GM23338 (cell line): ENCODE data around the gene HACD2. TPM values are rescaled to one million over a fixed set of nuclear protein-coding genes. Genes with fewer than 3 reads are reported as not detected.

Experiments
- ATAC-seq: fragments of 200-7000 bp; cut with Tn5 transposase; 3 replicates; pipeline ENCODE4 v1.9.1; 2020
- DNase-seq: peaks from one replicate; pipeline ENCODE4 v3.0.0-alpha.2; 2015; ENCODE audit warnings: low spot score
- H2AFZ ChIP-seq: fragments of 200-600 bp; sonication (generic); 2 replicates; pipeline ENCODE4 v1.8.0; 2016; ENCODE audit warnings: antibody characterized with exemption, mild to moderate bottlenecking, moderate library complexity
- H3F3A ChIP-seq: fragments of 200-600 bp; sonication (generic); replicated peaks from 2 replicates; pipeline ENCODE4 v1.8.0; 2017; ENCODE audit warnings: antibody characterized with exemption, mixed run types, low read depth
- H3K27ac ChIP-seq: fragments of 200-600 bp; sonication (generic); 2 replicates; pipeline ENCODE4 v1.6.1; 2016; ENCODE audit warnings: low read depth
- H3K27me3 ChIP-seq: fragments of 200-600 bp; sonication (generic); 2 replicates; pipeline ENCODE4 v1.8.0; 2016; ENCODE audit warnings: mild to moderate bottlenecking, mixed run types, moderate library complexity; ENCODE audit not compliant: insufficient read depth
- H3K36me3 ChIP-seq: fragments of 200-600 bp; sonication (generic); 2 replicates; pipeline ENCODE4 v1.8.0; 2016; ENCODE audit warnings: mild to moderate bottlenecking; ENCODE audit not compliant: insufficient read depth
- H3K4me1 ChIP-seq: fragments of 200-600 bp; sonication (generic); 2 replicates; pipeline ENCODE4 v1.8.0; 2016; ENCODE audit warnings: mild to moderate bottlenecking, moderate library complexity; ENCODE audit not compliant: insufficient read depth
- H3K4me2 ChIP-seq: fragments of 200-600 bp; sonication (generic); 2 replicates; pipeline ENCODE4 v1.7.1; 2017; ENCODE audit warnings: mixed run types
- H3K4me3 ChIP-seq: fragments of 200-600 bp; sonication (generic); 2 replicates; pipeline ENCODE4 v1.6.1; 2016; ENCODE audit warnings: mixed run types
- H3K79me2 ChIP-seq: fragments of 200-600 bp; sonication (generic); replicated peaks from 2 replicates; pipeline ENCODE4 v1.8.0; 2017; ENCODE audit warnings: mild to moderate bottlenecking; ENCODE audit not compliant: insufficient read depth
- H3K9me2 ChIP-seq: fragments of 200-600 bp; sonication (generic); 2 replicates; pipeline ENCODE4 v1.8.0; 2017; ENCODE audit not compliant: insufficient read depth
- H4K20me1 ChIP-seq: fragments of 200-600 bp; sonication (generic); replicated peaks from 2 replicates; pipeline ENCODE4 v1.8.0; 2017; ENCODE audit warnings: mild to moderate bottlenecking; ENCODE audit not compliant: insufficient read depth
- H3K27ac Mint-ChIP-seq: 2 replicates; pipeline ENCODE4 v1.8.0; 2020; ENCODE audit warnings: inconsistent platforms, mild to moderate bottlenecking, moderate library complexity, mixed read lengths
- H3K27me3 Mint-ChIP-seq: 3 replicates; pipeline ENCODE4 v1.8.0; 2022; ENCODE audit warnings: low read depth, mild to moderate bottlenecking, moderate library complexity, mixed read lengths, inconsistent platforms; ENCODE audit not compliant: insufficient read depth, poor library complexity
- H3K36me3 Mint-ChIP-seq: 3 replicates; pipeline ENCODE4 v1.8.0; 2021; ENCODE audit warnings: low read depth, mild to moderate bottlenecking, inconsistent platforms, moderate library complexity, mixed read lengths
- H3K4me1 Mint-ChIP-seq: 3 replicates; pipeline ENCODE4 v1.8.0; 2020; ENCODE audit warnings: mild to moderate bottlenecking, inconsistent platforms, mixed read lengths
- H3K4me3 Mint-ChIP-seq: 3 replicates; pipeline ENCODE4 v1.8.0; 2021; ENCODE audit warnings: moderate library complexity, mild to moderate bottlenecking, inconsistent platforms, mixed read lengths
- H3K9me3 Mint-ChIP-seq: 3 replicates; pipeline ENCODE4 v1.8.0; 2020; ENCODE audit warnings: moderate library complexity, mild to moderate bottlenecking, inconsistent platforms, mixed read lengths
- CREB1 ChIP-seq: fragments of 250-450 bp; sonication (Bioruptor Pico); IDR thresholded peaks from 2 replicates; pipeline ENCODE4 v1.5.0; 2020; ENCODE audit warnings: low read depth, mild to moderate bottlenecking, moderate library complexity
- EZH2phosphoT487 ChIP-seq: fragments of 200-600 bp; sonication (generic); IDR thresholded peaks from one replicate; pipeline ENCODE4 v1.8.1; 2018; ENCODE audit warnings: antibody characterized with exemption; ENCODE audit not compliant: unreplicated experiment
- ZNF331 ChIP-seq: fragments of 250-450 bp; sonication (Bioruptor Pico); IDR thresholded peaks from 2 replicates; pipeline ENCODE4 v1.5.0; 2020; ENCODE audit warnings: low read depth, mild to moderate bottlenecking, moderate library complexity
- polyA plus RNA-seq: library from polyadenylated mRNA; unstranded; fragments of >200 nt; fragmentation: Nextera tagmentation; extraction: Ambion mirVana; gene quantifications from 2 replicates; pipeline ENCODE4 v1.2.1, GENCODE V29; 2016
- total RNA-seq: library from RNA; depleted of rRNA; stranded (reverse); fragments of >200 nt; shearing (Covaris generic); gene quantifications from 2 replicates; pipeline ENCODE4 v1.2.3, GENCODE V29; 2014
- TF ChIP-seq, protein P1 (sequence below): fragments of 250-450 bp; sonication (Bioruptor Pico); IDR thresholded peaks from 2 replicates; pipeline ENCODE4 v1.5.0; 2020; ENCODE audit warnings: mild to moderate bottlenecking, moderate library complexity
- TF ChIP-seq, protein P2 (sequence below): IDR thresholded peaks from 2 replicates; pipeline ENCODE4 v1.6.1; 2016; ENCODE audit warnings: antibody characterized with exemption

The HACD2 gene
- total and polyA plus RNA-seq, 2 experiments from 2014 or later: 13.4 to 31.5 TPM

DNA sequence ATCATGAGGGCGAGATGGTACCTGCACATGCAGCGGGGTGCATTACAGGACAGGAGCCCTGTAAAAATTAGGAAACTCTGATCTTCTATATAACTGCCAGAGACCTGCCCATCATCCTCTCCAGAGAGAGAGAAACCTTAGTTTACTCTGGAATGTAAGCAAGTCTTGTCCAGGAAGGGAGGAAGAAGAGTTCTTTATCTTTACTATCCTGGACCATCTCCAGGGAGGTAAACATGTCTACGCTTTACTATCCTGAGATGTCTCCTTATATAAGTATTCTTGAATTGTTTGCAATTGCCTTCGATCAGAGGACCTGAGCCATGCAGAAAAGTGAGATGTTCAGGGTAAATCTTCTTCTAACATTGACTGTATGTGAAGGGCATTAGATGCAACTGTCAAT, 12.7 kb upstream of the HACD2 start (continued):
- TF ChIP-seq, protein P1, sequence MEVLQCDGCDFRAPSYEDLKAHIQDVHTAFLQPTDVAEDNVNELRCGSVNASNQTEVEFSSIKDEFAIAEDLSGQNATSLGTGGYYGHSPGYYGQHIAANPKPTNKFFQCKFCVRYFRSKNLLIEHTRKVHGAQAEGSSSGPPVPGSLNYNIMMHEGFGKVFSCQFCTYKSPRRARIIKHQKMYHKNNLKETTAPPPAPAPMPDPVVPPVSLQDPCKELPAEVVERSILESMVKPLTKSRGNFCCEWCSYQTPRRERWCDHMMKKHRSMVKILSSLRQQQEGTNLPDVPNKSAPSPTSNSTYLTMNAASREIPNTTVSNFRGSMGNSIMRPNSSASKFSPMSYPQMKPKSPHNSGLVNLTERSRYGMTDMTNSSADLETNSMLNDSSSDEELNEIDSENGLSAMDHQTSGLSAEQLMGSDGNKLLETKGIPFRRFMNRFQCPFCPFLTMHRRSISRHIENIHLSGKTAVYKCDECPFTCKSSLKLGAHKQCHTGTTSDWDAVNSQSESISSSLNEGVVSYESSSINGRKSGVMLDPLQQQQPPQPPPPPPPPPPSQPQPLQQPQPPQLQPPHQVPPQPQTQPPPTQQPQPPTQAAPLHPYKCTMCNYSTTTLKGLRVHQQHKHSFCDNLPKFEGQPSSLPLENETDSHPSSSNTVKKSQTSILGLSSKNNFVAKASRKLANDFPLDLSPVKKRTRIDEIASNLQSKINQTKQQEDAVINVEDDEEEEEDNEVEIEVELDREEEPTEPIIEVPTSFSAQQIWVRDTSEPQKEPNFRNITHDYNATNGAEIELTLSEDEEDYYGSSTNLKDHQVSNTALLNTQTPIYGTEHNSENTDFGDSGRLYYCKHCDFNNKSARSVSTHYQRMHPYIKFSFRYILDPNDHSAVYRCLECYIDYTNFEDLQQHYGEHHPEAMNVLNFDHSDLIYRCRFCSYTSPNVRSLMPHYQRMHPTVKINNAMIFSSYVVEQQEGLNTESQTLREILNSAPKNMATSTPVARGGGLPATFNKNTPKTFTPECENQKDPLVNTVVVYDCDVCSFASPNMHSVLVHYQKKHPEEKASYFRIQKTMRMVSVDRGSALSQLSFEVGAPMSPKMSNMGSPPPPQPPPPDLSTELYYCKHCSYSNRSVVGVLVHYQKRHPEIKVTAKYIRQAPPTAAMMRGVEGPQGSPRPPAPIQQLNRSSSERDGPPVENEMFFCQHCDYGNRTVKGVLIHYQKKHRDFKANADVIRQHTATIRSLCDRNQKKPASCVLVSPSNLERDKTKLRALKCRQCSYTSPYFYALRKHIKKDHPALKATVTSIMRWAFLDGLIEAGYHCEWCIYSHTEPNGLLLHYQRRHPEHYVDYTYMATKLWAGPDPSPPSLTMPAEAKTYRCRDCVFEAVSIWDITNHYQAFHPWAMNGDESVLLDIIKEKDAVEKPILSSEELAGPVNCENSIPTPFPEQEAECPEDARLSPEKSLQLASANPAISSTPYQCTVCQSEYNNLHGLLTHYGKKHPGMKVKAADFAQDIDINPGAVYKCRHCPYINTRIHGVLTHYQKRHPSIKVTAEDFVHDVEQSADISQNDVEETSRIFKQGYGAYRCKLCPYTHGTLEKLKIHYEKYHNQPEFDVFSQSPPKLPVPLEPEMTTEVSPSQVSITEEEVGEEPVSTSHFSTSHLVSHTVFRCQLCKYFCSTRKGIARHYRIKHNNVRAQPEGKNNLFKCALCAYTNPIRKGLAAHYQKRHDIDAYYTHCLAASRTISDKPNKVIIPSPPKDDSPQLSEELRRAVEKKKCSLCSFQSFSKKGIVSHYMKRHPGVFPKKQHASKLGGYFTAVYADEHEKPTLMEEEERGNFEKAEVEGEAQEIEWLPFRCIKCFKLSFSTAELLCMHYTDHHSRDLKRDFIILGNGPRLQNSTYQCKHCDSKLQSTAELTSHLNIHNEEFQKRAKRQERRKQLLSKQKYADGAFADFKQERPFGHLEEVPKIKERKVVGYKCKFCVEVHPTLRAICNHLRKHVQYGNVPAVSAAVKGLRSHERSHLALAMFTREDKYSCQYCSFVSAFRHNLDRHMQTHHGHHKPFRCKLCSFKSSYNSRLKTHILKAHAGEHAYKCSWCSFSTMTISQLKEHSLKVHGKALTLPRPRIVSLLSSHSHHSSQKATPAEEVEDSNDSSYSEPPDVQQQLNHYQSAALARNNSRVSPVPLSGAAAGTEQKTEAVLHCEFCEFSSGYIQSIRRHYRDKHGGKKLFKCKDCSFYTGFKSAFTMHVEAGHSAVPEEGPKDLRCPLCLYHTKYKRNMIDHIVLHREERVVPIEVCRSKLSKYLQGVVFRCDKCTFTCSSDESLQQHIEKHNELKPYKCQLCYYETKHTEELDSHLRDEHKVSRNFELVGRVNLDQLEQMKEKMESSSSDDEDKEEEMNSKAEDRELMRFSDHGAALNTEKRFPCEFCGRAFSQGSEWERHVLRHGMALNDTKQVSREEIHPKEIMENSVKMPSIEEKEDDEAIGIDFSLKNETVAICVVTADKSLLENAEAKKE (CRISPR knock-in tag): no peak
- TF ChIP-seq CREB1 (CRISPR knock-in tag): no peak
- TF ChIP-seq, protein P2, sequence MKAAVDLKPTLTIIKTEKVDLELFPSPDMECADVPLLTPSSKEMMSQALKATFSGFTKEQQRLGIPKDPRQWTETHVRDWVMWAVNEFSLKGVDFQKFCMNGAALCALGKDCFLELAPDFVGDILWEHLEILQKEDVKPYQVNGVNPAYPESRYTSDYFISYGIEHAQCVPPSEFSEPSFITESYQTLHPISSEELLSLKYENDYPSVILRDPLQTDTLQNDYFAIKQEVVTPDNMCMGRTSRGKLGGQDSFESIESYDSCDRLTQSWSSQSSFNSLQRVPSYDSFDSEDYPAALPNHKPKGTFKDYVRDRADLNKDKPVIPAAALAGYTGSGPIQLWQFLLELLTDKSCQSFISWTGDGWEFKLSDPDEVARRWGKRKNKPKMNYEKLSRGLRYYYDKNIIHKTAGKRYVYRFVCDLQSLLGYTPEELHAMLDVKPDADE: no peak

DNA sequence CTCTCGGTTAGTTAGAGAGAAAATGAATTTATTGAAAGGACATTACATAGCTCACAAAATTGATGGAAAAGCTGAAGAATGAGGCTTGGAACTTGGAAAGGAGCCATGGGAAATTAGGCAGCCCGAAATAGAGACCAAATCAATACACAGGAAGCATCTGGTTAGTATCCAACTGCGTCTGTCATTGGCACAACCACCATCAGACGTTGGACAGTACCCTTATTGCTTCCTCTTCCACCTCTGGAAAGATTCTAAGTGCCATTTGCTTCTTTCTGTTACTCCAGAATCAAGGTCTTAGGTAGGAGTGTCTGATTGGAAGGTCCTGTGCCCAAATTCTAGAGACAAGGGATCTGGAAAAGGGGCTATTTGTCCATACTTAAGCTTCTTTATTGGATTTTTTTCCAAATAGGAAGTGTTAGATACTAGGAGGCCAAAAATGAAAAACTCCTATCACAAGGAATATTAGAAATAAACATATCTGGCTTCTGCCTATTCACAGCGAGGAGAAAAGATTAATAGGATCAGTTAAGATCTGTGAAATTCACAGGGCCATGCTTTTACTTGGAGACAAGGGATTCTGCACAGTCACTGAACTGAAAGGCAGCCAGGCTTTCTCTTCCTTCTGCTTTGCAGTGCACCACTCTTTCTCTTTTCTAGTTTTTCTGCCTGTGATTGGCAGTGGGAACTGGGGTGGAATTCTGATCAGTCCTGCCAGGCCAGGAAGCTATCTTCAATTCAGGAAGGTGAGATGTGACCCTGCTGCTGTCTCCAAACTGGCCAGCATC, 10.7 kb upstream of the HACD2 start:
- H3K4me3 Mint-ChIP-seq: no peak overlapping the region
- H3K4me1 ChIP-seq: no peaks in the 10 kb centered on the region
- no peaks in the 10 kb centered on the region for H3K27me3 Mint-ChIP-seq
- no peak overlapping the region for H3K27ac Mint-ChIP-seq
- peaks cover 17% of the 10 kb centered on the region for H3K9me3 Mint-ChIP-seq
- H3K4me1 Mint-ChIP-seq: no peaks in the 10 kb centered on the region
- H3F3A ChIP-seq: no peaks in the 10 kb centered on the region
- H3K9me2 ChIP-seq: no peaks in the 10 kb centered on the region
- H3K27ac ChIP-seq: no peak overlapping the region
- H3K36me3 ChIP-seq: peaks cover 3% of the 10 kb centered on the region; the same call in 1 of the 2 replicates
- no peaks in the 10 kb centered on the region for H3K79me2 ChIP-seq
- H3K4me3 ChIP-seq: no peak overlapping the region
- TF ChIP-seq CREB1 (CRISPR knock-in tag) (no peak), EZH2phosphoT487 (no peak), ZNF331 (no peak)
- TF ChIP-seq, protein P1 (CRISPR knock-in tag): no peak
- TF ChIP-seq, protein P2: no peak
- no peak overlapping the region for H2AFZ ChIP-seq
- H3K36me3 Mint-ChIP-seq: peaks cover 22% of the 10 kb centered on the region
- DNase-seq (no peak), ATAC-seq (no peak)
- no peak overlapping the region for H3K4me2 ChIP-seq
- H4K20me1 ChIP-seq: peaks cover 20% of the 10 kb centered on the region
- H3K27me3 ChIP-seq: no peaks in the 10 kb centered on the region
